WTC11 (cell line): ENCODE results near the gene SLBP.

Source experiments
- CREB1 ChIP-seq: sonication (generic); formaldehyde crosslinking; IDR thresholded peaks from 2 replicates; pipeline ENCODE4 v1.8.0; 2023; ENCODE audit warnings: mild to moderate bottlenecking, missing genetic modification reagents
- CTCF ChIP-seq: fragments of 200-600 bp; IDR thresholded peaks from 2 replicates; pipeline ENCODE4 v1.8.0; 2022; ENCODE audit warnings: antibody characterized with exemption
- ESRRA ChIP-seq: sonication (generic); formaldehyde crosslinking; IDR thresholded peaks from 2 replicates; pipeline ENCODE4 v1.8.1; 2022; ENCODE audit warnings: mild to moderate bottlenecking, missing genetic modification reagents, borderline replicate concordance
- FOXJ3 ChIP-seq: sonication (generic); formaldehyde crosslinking; IDR thresholded peaks from 2 replicates; pipeline ENCODE4 v1.9.0; 2021; ENCODE audit warnings: missing genetic modification reagents, mild to moderate bottlenecking, borderline replicate concordance
- MAX ChIP-seq: sonication (generic); formaldehyde crosslinking; IDR thresholded peaks from 2 replicates; pipeline ENCODE4 v1.8.0; 2022; ENCODE audit warnings: mild to moderate bottlenecking, missing genetic modification reagents
- NFE2L1 ChIP-seq: sonication (generic); formaldehyde crosslinking; IDR thresholded peaks from 2 replicates; pipeline ENCODE4 v1.8.1; 2023; ENCODE audit warnings: missing genetic modification reagents
- NR2C2 ChIP-seq: sonication (generic); formaldehyde crosslinking; IDR thresholded peaks from 2 replicates; pipeline ENCODE4 v1.8.0; 2022; ENCODE audit warnings: mild to moderate bottlenecking, missing genetic modification reagents
- NR3C1 ChIP-seq: sonication (generic); formaldehyde crosslinking; conservative IDR thresholded peaks from 2 replicates; pipeline ENCODE4 v1.8.1; 2023; ENCODE audit warnings: low read depth, mild to moderate bottlenecking, missing genetic modification reagents
- SP1 ChIP-seq: sonication (generic); formaldehyde crosslinking; conservative IDR thresholded peaks from 2 replicates; pipeline ENCODE4 v1.8.1; 2022; ENCODE audit warnings: missing genetic modification reagents
- TEAD1 ChIP-seq: sonication (generic); formaldehyde crosslinking; IDR thresholded peaks from 2 replicates; pipeline ENCODE4 v1.8.0; 2022; ENCODE audit warnings: mild to moderate bottlenecking, missing genetic modification reagents
- USF2 ChIP-seq: sonication (generic); formaldehyde crosslinking; IDR thresholded peaks from 2 replicates; pipeline ENCODE4 v1.8.1; 2023; ENCODE audit warnings: mild to moderate bottlenecking, missing genetic modification reagents, moderate library complexity

- no peak for TF ChIP-seq CTCF
- TF ChIP-seq SP1 (CRISPR knock-in tag) = no peak
- TF ChIP-seq NR2C2 (CRISPR knock-in tag) = no peak
- no peak for TF ChIP-seq TEAD1 (CRISPR knock-in tag)
- TF ChIP-seq ESRRA (CRISPR knock-in tag) = no peak
- no peak for TF ChIP-seq NFE2L1
- TF ChIP-seq FOXJ3 (CRISPR knock-in tag) = no peak
- no peak for TF ChIP-seq MAX
- TF ChIP-seq USF2 (CRISPR knock-in tag) = no peak
- TF ChIP-seq NR3C1 (CRISPR knock-in tag) = no peak
- no peak for TF ChIP-seq CREB1 (CRISPR knock-in tag)
Observed at GRCh38 chr4:1753697-1754311, 41.7 kb upstream of the SLBP start.
